Calu3 (cell line): ENCODE measurements around the gene SETBP1. TPM values are rescaled to one million over a fixed set of nuclear protein-coding genes. Genes with fewer than 3 reads are reported as not detected.

Experiments
- BruUV-seq: library from RNA; stranded (reverse); fragments of 400-500 nt; replicated peaks from 2 replicates; lab custom pipeline; 2021; lab: Mats Ljungman, UMichigan
- CTCF ChIA-PET: fragments of 300-600 bp; sonication (Branson Sonifier 250); formaldehyde crosslinking; loops from one replicate; lab custom pipeline; 2022; ENCODE audit warnings: antibody characterized with exemption; lab: Charles Lee
- DNase-seq: peaks from one replicate; pipeline ENCODE4 v3.0.0; 2022
- H3K27ac Mint-ChIP-seq: one replicate; pipeline ENCODE4 v1.8.0; 2022; ENCODE audit warnings: mixed read lengths; ENCODE audit not compliant: unreplicated experiment
- H3K27me3 Mint-ChIP-seq: one replicate; pipeline ENCODE4 v1.8.0; 2022; ENCODE audit warnings: mixed read lengths; ENCODE audit not compliant: unreplicated experiment
- H3K36me3 Mint-ChIP-seq: one replicate; pipeline ENCODE4 v1.8.0; 2022; ENCODE audit warnings: mild to moderate bottlenecking, moderate library complexity, mixed read lengths; ENCODE audit not compliant: insufficient read depth, unreplicated experiment
- H3K4me1 Mint-ChIP-seq: one replicate; pipeline ENCODE4 v1.8.0; 2022; ENCODE audit warnings: mild to moderate bottlenecking, low read depth, mixed read lengths; ENCODE audit not compliant: unreplicated experiment
- H3K4me3 Mint-ChIP-seq: one replicate; pipeline ENCODE4 v1.8.0; 2022; ENCODE audit warnings: mild to moderate bottlenecking, low read depth, moderate library complexity, mixed read lengths; ENCODE audit not compliant: unreplicated experiment
- H3K9me3 Mint-ChIP-seq: one replicate; pipeline ENCODE4 v1.8.0; 2022; ENCODE audit warnings: low read depth, mixed read lengths; ENCODE audit not compliant: unreplicated experiment
- intact Hi-C: fragments of 100-400 bp; cut with micrococcal nuclease; formaldehyde crosslinking; loops from one replicate; pipeline ENCODE4 v1.10.0; 2022; ENCODE audit not compliant: unreplicated experiment
- total RNA-seq: library from RNA; stranded (reverse); gene quantifications from 2 replicates; pipeline ENCODE4 v1.2.3, GENCODE V29; 2022
- TF ChIP-seq, protein P1 (sequence below): fragments of 200-600 bp; IDR thresholded peaks from one replicate; pipeline ENCODE4 v1.8.0; 2022; ENCODE audit warnings: antibody characterized with exemption; ENCODE audit not compliant: unreplicated experiment

SETBP1 gene
- total RNA-seq, 1 experiment from 2014 or later = 6.0 TPM

GRCh38 chr18:44834867-44835469 lies 154.3 kb downstream of the SETBP1 start:
- Mint-ChIP-seq H3K4me3 (no peak overlapping the region), H3K27ac (no peak overlapping the region), H3K4me1 (peaks cover 13% of the 10 kb centered on the region), H3K9me3 (no peaks in the 10 kb centered on the region), H3K27me3 (no peaks in the 10 kb centered on the region), H3K36me3 (no peaks in the 10 kb centered on the region)
- intact Hi-C loops = no loop called here
- no peak for DNase-seq
- TF ChIP-seq, protein P1, sequence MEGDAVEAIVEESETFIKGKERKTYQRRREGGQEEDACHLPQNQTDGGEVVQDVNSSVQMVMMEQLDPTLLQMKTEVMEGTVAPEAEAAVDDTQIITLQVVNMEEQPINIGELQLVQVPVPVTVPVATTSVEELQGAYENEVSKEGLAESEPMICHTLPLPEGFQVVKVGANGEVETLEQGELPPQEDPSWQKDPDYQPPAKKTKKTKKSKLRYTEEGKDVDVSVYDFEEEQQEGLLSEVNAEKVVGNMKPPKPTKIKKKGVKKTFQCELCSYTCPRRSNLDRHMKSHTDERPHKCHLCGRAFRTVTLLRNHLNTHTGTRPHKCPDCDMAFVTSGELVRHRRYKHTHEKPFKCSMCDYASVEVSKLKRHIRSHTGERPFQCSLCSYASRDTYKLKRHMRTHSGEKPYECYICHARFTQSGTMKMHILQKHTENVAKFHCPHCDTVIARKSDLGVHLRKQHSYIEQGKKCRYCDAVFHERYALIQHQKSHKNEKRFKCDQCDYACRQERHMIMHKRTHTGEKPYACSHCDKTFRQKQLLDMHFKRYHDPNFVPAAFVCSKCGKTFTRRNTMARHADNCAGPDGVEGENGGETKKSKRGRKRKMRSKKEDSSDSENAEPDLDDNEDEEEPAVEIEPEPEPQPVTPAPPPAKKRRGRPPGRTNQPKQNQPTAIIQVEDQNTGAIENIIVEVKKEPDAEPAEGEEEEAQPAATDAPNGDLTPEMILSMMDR = no peak
- CTCF ChIA-PET = no interaction called here
- BruUV-seq = no TSS peak

- CTCF ChIA-PET = no interaction called here
- no peaks in the 10 kb centered on the region for H3K9me3 Mint-ChIP-seq
- no peaks in the 10 kb centered on the region for H3K36me3 Mint-ChIP-seq
- H3K4me3 Mint-ChIP-seq = no peak overlapping the region
- no TSS peak for BruUV-seq
- H3K27ac Mint-ChIP-seq = no peak overlapping the region
- H3K27me3 Mint-ChIP-seq = no peaks in the 10 kb centered on the region
- peaks cover 14% of the 10 kb centered on the region for H3K4me1 Mint-ChIP-seq
- DNase-seq = no peak
- TF ChIP-seq, protein P1 = no peak
- intact Hi-C loops = no loop called here
Observed at GRCh38 chr18:44835703-44836102, 155.0 kb downstream of the SETBP1 start.

DNA sequence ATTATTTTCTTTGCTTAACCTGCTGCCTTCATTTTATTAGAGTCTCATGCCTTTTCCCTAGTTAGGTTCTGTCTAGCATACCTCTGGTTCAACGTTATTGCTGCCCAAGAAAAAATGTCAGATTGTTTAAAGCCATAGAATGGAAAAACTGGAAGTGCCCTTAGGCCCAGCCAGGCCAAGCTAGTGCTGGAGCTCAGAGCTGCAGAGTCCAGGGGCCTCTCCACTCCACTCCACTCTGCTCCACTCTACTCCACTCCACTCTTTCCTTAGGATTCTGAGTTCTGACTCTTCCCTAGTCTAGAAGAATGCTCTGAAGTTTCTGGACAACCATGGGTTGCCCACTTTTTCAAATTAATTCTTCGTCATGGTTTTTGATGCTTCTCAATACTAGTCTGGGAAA lies 155.6 kb downstream of the SETBP1 start:
- no peaks in the 10 kb centered on the region for H3K9me3 Mint-ChIP-seq
- TF ChIP-seq, protein P1 = no peak
- H3K36me3 Mint-ChIP-seq = no peaks in the 10 kb centered on the region
- no peak overlapping the region for H3K4me3 Mint-ChIP-seq
- CTCF ChIA-PET = no interaction called here
- H3K27ac Mint-ChIP-seq = no peak overlapping the region
- no peaks in the 10 kb centered on the region for H3K27me3 Mint-ChIP-seq
- intact Hi-C loops = no loop called here
- no peak for DNase-seq
- peaks cover 14% of the 10 kb centered on the region for H3K4me1 Mint-ChIP-seq
- no TSS peak for BruUV-seq

DNA sequence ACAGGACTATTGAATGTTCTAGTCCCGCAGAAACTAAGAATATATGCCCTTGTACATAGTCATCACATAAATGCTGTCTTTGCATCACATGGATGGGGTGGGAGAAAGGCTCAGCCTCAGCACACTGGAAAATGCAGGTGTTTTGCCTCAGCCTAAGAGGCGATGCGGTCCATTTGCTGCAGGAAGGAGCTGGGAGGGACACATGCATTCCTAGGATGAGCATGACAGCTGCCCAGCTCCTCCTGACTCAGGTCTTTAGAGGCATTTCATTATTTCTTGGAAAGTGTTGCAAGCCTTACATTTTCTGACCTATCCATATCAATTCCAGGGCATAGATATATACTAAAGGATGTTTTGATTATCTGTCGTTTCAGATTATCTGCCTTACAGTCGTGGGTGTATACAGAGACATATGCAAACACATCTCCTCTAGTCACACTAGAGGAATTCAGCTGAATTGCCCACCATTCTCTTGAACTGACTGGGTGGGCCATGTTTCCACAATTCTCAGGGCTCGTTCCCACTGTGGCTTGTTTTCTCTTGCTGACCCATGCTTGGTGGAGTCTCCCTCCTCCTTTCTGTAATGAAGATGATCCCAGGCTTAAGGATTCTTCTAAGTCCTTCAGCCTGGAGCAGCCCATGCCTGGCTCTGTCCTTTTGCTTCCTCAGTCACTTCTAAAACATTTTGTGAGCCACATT lies 156.9 kb downstream of the SETBP1 start:
- Mint-ChIP-seq H3K4me3 (no peak overlapping the region), H3K36me3 (no peaks in the 10 kb centered on the region), H3K9me3 (no peaks in the 10 kb centered on the region), H3K27ac (no peak overlapping the region), H3K4me1 (peaks cover 14% of the 10 kb centered on the region), H3K27me3 (no peaks in the 10 kb centered on the region)
- intact Hi-C loops = no loop called here
- BruUV-seq = no TSS peak
- no peak for DNase-seq
- CTCF ChIA-PET = no interaction called here
- TF ChIP-seq, protein P1 = no peak
